ENCODE results near the gene SCAF11.

SCAF11 gene

DNA sequence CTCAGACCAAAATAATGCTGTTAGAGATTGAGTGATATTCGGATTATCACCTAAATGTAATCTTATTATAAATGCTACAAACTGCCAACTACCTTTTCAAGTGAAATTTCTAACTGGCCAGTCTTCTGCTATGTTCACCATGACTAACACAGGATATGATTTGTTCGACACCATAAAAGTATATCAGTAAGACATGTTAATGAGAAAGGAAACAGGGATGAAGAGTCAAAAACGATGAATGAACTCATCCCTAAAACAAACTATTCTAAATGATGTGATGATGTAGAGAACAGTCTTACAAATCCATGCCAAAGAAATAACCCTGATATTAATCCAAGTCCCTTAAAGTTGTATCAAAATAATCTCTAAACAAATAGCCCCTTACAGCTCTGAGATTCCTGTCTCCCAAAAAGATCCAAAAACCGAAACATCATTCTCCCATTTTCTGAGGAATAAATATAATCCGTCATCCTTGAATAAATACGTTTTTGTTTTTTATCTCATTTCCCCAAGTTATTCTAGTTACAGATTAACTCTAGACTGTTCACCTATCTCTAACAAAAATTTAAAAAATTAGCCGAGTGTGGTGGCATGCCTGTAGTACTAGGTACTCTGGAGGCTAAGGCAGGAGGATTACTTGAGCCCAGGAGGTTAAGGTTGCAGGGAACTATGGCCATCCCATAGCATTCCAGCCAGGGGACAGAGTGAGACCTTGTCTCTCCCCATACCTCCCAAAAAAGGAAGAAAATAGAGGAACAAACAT is 9.1 kb downstream of the SCAF11 start:
- DNase-seq (ENCODE audit: low read depth in 2 of 2), result no peak

DNA sequence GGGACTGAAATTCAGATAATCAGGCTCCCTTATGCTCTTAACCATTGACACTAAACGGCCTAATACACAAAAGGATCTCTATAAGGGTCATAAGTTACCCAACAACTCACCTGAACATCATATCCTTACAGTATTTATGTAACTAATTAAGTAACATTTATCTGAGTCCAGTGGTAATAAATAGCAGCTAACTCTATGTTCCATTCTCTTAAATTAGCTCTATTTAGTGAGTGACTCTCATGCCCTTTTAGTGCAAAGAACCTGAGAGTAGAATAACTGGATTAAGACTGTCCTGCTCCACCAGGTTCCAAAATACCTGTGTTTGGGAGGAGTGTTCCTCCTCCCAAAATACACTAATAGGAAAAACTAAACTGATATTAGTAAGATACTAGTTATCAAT is 9.8 kb downstream of the SCAF11 start:
- DNase-seq (ENCODE audit: low read depth in 2 of 2), result no peak

DNA sequence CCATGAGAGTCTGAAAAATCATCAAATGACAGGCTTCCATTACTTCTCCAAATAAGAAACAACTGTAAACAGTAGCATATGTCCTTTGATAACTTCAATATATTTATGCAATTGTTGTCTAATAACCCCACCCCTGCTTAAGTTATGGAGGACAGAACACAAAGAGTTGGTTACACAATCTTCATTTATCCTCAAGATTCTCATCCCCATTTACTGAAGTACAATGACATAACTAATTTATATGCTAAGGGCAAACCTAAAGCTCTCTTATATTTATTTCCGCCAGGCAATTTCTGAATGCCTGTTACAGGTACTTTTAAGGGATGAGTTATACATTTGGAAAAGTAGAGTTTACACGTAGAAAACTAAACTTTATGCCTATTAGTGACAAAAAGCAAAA is 12.3 kb downstream of the SCAF11 start:
- DNase-seq (ENCODE audit: low read depth in 2 of 2), result no peak

DNA sequence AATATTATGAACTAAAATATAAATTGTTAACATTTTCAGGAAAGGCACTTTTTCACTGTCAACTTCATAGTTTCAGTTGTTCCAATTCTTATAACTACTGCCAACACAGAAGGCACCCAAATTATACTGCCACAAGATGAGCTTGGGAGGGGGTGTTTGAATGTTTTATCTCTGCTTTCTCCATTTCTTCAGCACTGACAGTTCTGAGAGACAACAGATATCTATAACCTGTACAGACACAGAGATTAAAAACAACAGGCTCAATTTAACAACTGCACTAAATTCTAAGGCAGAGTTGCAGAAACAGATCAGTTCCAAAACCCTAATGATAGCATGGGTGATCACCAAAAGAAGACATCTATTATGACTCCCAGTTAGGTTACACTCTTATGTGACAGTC is 12.8 kb downstream of the SCAF11 start:
- no peak for DNase-seq (ENCODE audit: low read depth in 2 of 2)

DNA sequence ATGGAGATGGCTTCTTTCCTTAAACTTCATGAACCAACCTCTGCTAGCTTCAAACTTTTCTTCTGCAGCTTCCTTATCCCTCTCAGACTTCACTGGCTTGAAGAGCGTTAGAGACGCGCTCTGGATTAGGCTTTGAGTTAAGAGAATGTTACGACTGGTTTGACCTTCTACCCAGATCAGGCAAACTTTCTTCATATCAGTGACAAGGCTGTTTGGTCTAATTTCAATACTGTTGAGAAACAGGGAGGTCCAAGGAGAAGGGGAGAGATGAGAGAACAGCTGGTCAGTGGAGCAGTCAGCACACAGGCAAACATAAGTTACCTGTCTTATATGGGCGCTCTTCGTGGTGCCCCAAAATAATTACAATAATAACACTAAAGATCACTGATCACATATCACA is 14.9 kb downstream of the SCAF11 start:
- DNase-seq (ENCODE audit: low read depth in 2 of 2), result no peak

DNA sequence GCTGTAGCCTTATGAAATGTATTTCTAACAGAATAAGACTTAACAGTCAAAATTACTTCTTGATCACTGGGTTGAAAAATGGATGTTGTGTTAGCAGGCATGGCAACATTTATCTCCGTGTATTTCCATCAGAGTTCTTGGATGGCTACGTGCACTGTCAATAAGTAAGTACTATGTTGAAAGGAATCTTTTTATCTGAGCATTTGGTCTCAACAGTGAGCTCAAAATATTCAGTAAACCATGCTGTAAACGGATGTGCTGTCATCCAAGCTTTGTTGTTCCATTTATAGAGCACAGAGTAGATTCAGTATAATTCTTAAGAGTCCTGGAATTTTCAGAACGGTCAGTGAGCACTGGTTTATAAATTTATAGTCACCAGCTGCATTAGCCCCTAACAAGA is 15.5 kb downstream of the SCAF11 start:
- DNase-seq (ENCODE audit: low read depth in 2 of 2), result no peak

DNA sequence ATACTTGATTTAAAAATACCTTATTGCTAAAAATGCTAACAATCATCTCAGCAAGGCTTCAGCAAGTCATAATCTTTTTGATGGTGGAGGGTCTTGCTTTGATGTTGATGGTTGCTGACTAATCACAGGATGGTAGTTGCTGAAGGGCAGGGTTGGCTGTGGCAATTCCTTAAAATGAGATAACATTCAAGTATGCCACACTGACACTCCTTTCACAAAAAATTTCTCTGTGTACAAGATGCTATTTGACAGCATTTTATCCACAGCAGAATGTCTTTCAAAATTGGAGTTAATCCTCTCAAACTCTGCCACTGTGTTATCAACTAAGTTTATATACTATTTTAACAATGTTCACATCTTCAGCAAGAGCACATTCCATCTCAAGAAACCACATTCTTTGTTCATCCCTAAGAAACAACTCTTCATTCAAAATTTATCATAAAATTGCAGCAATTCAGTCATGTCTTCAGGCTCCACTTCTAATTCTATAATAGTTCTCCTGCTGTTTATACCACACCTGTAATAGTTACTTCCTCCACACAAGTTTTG is 16.1 kb downstream of the SCAF11 start:
- no peak for DNase-seq (ENCODE audit: low read depth in 2 of 2)

DNA sequence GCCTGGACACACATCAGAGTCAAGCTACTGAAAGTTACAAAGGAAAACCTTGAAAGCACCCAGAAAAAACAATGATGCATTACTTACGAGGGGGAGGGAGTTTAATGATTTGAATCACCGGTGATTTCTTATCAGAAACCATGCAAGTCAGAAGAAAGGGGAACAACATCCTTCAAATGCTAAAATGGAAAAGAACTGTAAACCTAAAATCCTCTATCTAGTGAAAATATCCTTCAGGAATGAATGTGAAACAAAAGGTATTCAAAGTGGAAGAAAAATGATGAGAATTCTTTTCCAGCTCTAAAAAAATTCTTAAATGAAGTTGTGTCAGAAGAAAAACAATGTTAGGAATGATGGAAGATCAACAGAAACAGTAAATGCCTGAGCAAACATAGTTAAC is 16.8 kb downstream of the SCAF11 start:
- no peak for DNase-seq (ENCODE audit: low read depth in 2 of 2)

DNA sequence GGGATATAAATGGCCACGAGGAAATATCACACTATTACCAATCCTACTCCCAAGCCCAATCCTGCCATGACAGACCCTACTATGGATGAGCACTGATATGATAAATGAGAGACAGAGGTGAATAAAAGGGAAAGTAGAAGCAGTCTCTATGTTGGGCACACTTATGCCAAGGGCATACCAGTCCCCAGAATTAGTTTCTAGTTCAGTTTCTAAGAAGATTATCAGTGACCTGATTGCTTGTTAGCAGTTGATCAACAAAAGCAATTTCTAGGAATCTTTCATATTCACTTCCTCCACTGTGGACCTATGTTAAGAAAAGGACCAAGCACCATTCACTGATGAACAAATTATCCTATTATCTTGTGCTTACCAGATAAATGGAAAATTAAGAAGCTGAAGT is 20.0 kb downstream of the SCAF11 start:
- DNase-seq (ENCODE audit: low read depth in 2 of 2), result no peak

DNA sequence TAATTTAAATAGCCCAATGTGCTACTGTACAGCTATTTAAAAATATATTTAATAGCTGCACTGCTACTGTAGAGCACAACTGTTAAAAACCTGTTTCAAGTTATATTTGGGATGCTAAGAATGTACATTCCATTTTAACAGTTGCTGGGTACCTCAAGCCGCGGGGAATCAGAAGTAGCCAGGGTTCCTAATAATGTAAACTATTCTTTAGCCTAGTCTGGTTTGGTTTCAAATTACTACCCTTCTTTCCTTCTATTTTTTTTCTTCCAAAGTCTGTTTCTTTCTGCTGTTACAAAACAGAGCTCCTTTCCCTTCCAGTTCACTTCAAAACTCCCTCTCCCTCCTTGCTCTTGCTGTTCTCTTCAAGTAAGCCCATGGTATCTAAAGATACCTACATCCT is 21.3 kb downstream of the SCAF11 start:
- DNase-seq (ENCODE audit: low read depth in 2 of 2), result no peak

DNA sequence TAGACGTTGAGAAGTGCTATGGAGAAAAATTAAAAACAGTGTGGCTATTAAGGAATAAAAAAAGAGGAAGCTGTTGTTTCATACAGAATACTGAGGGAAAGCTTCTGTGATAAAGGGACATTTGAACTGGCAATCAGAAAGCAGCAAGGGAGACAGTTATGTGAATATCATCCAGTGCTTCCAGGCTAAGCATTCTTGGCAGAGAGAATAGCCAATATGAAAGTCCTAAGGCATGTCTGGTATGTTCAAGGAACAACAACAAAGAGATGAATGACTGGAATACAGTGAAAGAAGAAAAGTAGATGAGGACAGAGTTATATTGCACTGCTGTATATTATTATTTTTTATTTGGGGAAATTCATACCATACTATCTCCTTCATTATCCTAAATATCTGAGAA is 23.9 kb downstream of the SCAF11 start:
- no peak for DNase-seq (ENCODE audit: low read depth in 2 of 2)

DNA sequence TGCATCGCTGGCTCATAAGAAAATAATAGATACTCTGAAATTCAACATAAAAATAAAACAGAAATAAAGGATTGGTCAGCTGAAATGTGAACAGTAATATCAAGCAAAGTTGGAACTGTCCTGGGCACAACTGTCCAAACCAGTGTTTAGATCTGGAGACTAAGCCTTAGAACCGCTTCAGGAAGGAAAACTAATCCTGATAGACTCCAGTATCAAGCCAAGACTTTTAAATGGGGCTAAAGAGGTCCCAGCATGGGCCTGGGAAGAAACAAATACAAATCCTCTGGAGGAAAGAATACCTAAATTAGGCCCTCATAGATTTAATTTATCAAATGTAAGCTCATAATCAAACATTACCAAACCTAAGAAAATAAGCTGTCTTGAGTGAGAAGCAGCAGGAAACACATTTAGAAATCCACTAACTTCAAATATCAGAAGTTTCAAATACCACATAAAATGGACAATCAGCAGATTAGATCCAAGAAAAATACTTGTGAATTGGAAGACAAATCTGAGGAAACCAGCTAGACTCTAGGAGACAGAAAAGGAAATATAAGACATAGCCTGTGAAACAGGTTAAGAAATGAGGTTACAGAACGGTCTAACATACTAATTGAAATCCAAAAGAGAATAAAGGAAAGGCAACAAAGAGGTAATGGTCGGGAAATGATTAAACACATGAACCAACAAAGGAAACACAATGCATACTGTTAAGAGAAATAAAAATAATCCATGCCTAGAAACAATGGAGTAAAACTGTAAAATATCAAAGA is 27.6 kb downstream of the SCAF11 start:
- no peak for DNase-seq (ENCODE audit: low read depth in 2 of 2)

DNA sequence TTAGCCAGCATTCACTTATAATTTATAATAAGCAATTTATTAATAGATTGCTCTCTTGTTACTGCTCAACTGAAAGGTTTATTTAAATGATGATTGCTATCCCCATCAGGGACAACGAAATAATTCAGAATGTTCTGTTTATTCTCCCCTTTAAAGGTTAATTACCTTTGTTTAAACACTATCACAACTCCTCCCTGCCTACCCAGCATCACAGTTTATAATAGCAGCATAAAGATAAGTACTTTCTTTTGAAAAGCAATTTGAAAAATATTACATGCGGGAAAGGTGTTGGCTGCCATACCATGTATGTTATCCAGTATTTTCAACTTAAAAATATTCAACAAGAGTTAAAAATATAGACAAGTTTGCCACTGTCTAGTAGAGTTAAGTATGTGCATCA is 30.6 kb downstream of the SCAF11 start:
- no peak for DNase-seq (ENCODE audit: low read depth in 2 of 2)

DNA sequence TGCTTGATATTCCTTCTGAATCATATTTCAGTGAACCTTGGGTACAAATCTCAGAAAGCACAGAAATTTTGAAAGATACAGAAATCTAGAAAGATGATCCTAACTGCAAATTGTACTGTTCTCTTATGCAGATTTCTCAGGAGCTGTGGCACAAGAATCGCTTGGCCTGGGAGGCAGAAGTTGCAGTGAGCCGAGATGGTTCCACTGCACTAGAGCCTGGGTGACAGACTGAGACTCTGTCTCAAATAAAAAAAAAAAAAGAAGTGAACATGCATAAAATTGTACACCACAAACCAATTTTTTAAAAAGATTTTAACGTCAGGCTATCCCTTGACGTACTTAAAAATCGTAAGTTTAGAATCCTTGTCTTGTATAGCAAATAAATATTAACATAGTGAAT is 31.3 kb downstream of the SCAF11 start:
- no peak for DNase-seq (ENCODE audit: low read depth in 2 of 2)

DNA sequence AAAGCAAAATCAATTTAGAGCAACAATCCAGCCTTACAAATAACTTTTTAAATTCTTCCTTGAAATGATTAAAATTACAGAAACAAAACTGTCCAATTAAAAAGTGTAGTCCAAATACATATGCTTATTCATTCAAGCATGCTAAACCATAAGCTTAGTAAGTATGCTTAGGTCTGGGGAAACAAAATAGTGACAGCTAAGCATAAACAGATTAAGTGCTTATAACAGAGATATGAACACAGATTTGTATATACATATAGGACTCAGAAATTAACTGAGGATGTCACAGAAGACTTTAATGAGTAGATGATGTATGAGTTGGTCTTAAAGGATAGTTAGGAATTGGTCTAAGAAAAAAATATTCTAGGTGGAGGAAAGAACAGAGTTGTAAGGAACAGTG is 41.8 kb downstream of the SCAF11 start:
- no peak for DNase-seq (ENCODE audit: low read depth in 2 of 2)

DNA sequence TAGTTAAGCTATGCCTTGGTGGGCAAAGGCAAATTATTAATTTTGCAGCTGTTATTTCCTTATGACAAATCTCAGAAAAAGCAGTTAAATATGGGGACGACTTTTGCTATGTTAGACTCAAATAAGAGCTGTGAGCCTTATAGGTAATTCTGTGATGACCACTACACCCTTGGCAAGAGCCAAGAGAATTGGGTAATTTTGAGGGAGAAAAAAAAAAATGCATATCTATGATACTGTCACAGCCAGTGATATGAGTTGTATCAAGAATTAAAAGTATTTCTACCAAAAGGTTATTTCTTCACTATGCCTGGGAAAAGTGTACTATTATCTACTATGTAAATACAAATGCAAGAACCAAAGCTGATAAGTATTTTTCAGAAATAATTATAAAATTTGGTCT is 43.9 kb downstream of the SCAF11 start:
- no peak for DNase-seq (ENCODE audit: low read depth in 2 of 2)

DNA sequence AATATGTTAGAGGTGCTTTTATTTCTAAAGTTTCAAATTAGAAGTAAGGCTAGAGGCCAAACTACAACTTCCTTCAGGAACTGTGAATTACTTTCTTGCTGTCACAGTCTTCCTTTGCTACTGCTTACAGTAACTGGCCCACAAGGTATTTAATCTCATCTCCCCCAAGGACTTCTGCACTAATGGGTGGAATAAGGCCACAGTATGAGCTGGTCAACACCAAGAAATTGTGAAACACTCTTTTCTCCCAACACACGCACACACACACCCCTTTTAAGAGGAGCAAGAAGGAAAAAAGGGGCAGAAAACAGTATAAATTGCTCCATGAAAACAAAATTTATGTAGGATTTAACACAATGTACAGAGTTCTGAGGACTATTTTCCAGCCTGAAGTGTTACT is 45.6 kb downstream of the SCAF11 start:
- DNase-seq (ENCODE audit: low read depth in 2 of 2), result no peak

DNA sequence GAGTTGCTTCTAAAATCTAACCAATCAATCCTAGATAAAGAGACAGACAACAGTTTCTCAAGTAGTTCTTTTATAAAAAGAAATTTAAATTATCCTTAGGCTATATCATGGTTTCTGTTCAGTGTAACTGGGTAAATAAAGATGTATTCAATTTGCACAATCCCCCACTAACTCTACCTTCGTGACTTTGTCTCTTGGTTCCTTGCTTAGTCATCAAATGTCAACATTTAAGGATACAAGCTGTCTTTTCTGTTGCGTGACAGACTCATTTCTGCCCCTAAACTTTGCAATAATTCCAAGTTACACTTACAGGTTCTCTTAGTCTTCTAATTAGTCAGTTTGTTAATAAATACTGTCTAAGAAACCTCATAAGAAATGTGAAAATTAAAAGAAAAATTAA is 50.6 kb downstream of the SCAF11 start:
- no peak for DNase-seq (ENCODE audit: low read depth in 2 of 2)

DNA sequence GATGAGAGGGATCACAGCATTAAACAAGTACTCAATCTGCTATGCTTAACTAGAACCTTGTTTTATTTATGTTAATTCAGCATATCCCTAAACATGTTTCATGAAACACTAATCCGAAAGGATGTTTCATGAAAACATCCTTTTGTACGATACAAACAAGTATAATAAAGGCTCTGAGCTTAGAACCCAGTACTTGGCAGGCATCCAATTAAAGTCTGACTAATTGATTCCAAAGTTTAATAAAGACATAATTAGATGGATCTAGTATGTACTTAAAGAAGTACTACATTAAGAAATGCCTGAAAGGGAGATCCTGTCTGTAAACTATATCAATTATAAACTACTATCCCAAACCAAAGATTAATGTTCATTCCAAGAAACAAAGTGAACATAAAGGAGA is 51.8 kb downstream of the SCAF11 start:
- DNase-seq (ENCODE audit: low read depth in 2 of 2), result no peak

DNA sequence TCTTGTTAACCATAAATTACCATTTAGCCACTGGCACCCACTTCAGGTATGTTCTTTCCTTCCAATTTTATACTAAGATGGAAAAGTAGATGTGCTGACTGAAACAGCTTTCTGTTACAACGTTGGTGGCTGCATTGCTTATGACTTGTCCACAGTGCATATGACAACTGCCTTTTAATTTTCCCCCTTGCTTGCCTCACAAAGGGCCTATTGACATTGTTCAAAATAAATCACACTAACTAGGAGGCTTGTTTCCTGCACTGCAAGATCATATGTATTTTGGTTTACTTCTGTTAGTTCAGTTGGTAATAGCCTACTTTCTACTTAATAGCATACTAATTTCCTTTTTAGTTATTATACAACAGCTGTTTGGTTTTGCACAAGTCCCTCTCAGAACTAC is 55.4 kb downstream of the SCAF11 start:
- DNase-seq (ENCODE audit: low read depth in 2 of 2), result no peak

DNA sequence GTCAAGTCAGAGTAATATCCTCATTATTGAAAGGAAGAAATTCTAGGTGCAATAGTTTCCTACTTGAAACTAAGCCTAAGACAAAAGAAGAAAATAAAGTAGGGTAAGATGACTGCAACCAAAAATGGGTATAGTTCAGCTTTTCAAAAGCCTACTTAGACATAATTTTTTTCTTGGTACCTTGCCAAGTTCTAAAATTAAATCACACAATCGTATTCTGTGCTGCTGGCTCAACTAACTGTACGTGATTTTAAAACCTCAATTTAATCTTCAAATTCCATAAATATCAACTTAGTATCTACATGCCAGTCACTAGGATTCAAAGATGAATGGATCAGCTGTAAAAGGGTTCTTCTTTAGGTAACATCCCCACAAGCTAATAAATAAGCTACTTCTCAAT is 56.9 kb downstream of the SCAF11 start:
- no peak for DNase-seq (ENCODE audit: low read depth in 2 of 2)

DNA sequence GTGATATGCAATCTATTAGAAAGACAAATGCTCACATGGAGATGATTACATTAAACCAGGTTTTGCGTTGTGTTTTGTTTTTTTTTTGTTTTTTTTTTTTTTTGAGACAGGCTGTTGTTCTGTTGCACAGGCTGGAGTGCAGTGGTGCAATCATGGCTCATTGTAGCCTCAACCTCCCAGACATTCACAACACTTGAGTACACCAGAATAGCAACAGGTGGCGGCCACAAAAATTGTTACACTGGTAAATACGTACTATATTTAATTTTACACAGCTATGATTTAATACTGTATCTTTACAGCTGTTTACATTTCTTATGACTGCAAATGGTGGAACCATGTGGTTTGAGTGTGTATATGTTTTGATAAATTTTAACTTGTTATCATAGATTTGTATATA is 60.0 kb downstream of the SCAF11 start:
- no peak for DNase-seq (ENCODE audit: low read depth in 2 of 2)

DNA sequence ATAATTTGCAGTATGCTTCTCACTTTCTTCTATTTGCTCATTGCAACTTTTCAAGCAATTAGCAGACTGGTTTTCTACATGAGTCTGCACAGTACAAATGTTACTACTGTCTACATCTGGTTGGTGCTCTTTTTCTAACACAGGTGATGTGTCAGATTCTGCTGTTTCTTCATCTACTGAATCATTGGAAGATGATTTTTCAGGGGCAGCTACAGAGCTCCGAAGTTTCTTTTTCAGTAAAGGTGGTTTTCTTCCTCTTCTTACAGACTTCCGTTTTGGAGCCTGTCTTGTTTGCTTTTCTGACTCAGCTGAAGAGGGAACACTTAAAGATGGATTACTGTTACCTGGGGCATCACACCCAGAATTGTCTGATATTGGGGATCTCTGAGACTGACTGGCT is 62.1 kb downstream of the SCAF11 start:
- DNase-seq (ENCODE audit: low read depth in 2 of 2), result no peak

Data from stimulated activated CD4-positive, alpha-beta T cell treated with anti-CD3 and anti-CD28 coated beads, Interleukin-1b, Interleukin-23, amount 100 ng/mL, for 4 hours (primary cell).